ENCODE data around the gene TUBB4A. TPM values are rescaled to one million over a fixed set of nuclear protein-coding genes. Genes with fewer than 3 reads are reported as not detected.
A peak's percentile ranks its signal among the peaks of the same experiment; 100 is the strongest.

The TUBB4A gene
- total RNA-seq, 1 donor from 2014 or later = 13.5 TPM

GRCh38 chr19:6458695-6459261, 43.3 kb downstream of the TUBB4A start:
- Mint-ChIP-seq H3K36me3 (peaks cover 27% of the 10 kb centered on the region), H3K4me3 (peak overlapping the region; percentile 84), H3K4me1 (peaks cover 15% of the 10 kb centered on the region), H3K27ac (peak overlapping the region; percentile 68), H3K9me3 (peaks cover 9% of the 10 kb centered on the region), H3K27me3 (ENCODE audit: low read depth) (peaks cover 13% of the 10 kb centered on the region)
- no peak for DNase-seq (ENCODE audit: low spot score in 2 of 2, unreplicated experiment in 2 of 2)
- TF ChIP-seq CTCF (IDR thresholded peaks at IDR 0.05; ENCODE audit: unreplicated experiment) = no peak

GRCh38 chr19:6457958-6458694, 44.0 kb downstream of the TUBB4A start:
- H3K9me3 Mint-ChIP-seq = peaks cover 13% of the 10 kb centered on the region
- no peak for DNase-seq (ENCODE audit: low spot score in 2 of 2, unreplicated experiment in 2 of 2)
- peaks cover 12% of the 10 kb centered on the region for H3K27me3 Mint-ChIP-seq (ENCODE audit: low read depth)
- peak overlapping the region; percentile 68 for H3K27ac Mint-ChIP-seq
- H3K36me3 Mint-ChIP-seq = peaks cover 34% of the 10 kb centered on the region
- TF ChIP-seq CTCF (IDR thresholded peaks at IDR 0.05; ENCODE audit: unreplicated experiment) = no peak
- peak overlapping the region; percentile 84 for H3K4me3 Mint-ChIP-seq
- H3K4me1 Mint-ChIP-seq = peaks cover 15% of the 10 kb centered on the region

GRCh38 chr19:6455924-6456323, 46.2 kb downstream of the TUBB4A start:
- Mint-ChIP-seq H3K4me3 (no peak overlapping the region), H3K27me3 (ENCODE audit: low read depth) (no peaks in the 10 kb centered on the region), H3K9me3 (peaks cover 17% of the 10 kb centered on the region), H3K27ac (no peak overlapping the region), H3K4me1 (peaks cover 15% of the 10 kb centered on the region), H3K36me3 (peaks cover 53% of the 10 kb centered on the region)
- no peak for DNase-seq (ENCODE audit: low spot score in 2 of 2, unreplicated experiment in 2 of 2)
- no peak for TF ChIP-seq CTCF (IDR thresholded peaks at IDR 0.05; ENCODE audit: unreplicated experiment)

GRCh38 chr19:6453951-6454565, 48.1 kb downstream of the TUBB4A start:
- Mint-ChIP-seq H3K4me1 (peaks cover 10% of the 10 kb centered on the region), H3K27ac (no peak overlapping the region), H3K9me3 (peaks cover 17% of the 10 kb centered on the region), H3K36me3 (peaks cover 58% of the 10 kb centered on the region), H3K4me3 (no peak overlapping the region), H3K27me3 (ENCODE audit: low read depth) (no peaks in the 10 kb centered on the region)
- no peak for TF ChIP-seq CTCF (IDR thresholded peaks at IDR 0.05; ENCODE audit: unreplicated experiment)
- DNase-seq (ENCODE audit: low spot score in 2 of 2, unreplicated experiment in 2 of 2) = no peak

GRCh38 chr19:6452899-6453298, 49.2 kb downstream of the TUBB4A start:
- DNase-seq (ENCODE audit: low spot score in 2 of 2, unreplicated experiment in 2 of 2) = no peak
- TF ChIP-seq CTCF (IDR thresholded peaks at IDR 0.05; ENCODE audit: unreplicated experiment) = no peak
- H3K27me3 Mint-ChIP-seq (ENCODE audit: low read depth) = no peaks in the 10 kb centered on the region
- no peak overlapping the region for H3K27ac Mint-ChIP-seq
- H3K36me3 Mint-ChIP-seq = peaks cover 58% of the 10 kb centered on the region
- H3K4me3 Mint-ChIP-seq = no peak overlapping the region
- H3K9me3 Mint-ChIP-seq = peaks cover 17% of the 10 kb centered on the region
- peaks cover under 1% of the 10 kb centered on the region for H3K4me1 Mint-ChIP-seq
